G401 (cell line): ENCODE measurements around the gene GID8. TPM values are rescaled to one million over a fixed set of nuclear protein-coding genes. Genes with fewer than 3 reads are reported as not detected.

ENCODE experiments used
- DNase-seq: peaks from one replicate; pipeline ENCODE4 v3.0.0-alpha.2; 2015; ENCODE audit warnings: low spot score
- in situ Hi-C: cut with HindIII; loops from 2 replicates; pipeline ENCODE4 v1.10.0; 2016; ENCODE audit warnings: low sequenced_read_pairs, mixed read lengths
- total RNA-seq: library from RNA; depleted of rRNA; stranded (reverse); fragments of >200 nt; shearing (Covaris generic); gene quantifications from 2 replicates; pipeline ENCODE4 v1.2.3, GENCODE V29; 2014

The GID8 gene
- total RNA-seq, 1 experiment from 2014 or later: 49.2 TPM

DNA sequence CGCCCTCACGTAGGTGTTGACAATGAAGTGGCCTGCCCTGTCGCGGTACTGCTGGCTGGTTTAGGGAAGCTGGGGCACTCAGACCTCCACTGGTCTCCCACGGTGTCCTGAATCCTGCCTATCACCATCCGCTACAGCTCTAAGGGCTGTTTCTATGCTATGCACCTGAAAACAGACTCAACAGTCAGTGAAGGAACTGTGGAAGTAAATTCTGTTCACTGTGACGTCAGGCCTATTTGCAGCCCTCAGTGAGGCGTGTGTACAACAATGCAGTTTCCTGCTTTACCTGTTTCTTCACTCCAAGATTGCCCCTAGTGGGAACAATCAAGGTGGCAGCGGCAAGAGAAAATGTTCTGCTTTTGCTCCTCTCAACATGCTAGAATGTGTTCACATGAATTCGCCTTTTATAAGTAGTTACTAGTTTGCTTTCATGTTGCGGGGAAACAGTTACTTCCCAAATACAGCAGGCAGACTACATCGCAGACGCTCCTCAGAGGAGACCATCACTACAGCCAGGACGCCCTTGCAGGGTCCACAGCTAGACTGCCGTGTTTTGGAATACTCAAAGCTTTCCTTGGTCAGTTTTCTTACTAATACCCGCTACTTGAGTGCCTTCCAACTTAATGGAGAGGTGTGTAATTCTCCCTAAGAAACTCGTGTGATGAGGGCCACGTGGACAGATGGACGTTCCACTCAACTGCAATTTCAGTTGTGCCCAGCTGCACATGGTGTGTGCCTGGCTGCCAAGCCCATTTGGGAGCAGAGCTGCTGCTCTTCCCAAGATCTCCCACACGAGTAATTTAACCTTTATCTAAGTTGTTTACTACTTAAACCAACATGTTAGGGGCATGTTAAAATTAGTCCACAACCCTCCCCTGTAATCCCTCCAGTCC is 37.0 kb upstream of the GID8 start:
- in situ Hi-C loops: no loop called here
- peak; percentile 44 for DNase-seq

DNA sequence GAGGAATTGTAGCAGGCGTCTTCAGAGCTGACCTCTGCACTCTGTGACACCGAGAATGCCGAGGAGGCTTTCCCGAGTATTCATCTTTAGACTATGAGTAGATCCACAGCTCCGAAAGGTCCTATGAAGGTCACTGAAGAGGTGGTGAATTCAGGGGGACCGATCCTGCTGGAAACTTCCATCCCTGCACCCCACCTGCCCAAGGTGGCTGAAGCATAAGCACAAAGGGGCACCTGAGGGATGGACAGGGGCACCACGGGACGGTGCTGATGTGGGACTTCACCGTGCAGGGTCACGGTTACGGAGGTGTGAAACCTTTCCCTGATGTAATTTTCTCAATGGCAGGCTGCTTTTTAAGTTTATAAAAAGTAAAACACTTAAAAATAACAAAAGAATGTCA is 36.1 kb upstream of the GID8 start:
- in situ Hi-C loops: no loop called here
- DNase-seq: no peak

DNA sequence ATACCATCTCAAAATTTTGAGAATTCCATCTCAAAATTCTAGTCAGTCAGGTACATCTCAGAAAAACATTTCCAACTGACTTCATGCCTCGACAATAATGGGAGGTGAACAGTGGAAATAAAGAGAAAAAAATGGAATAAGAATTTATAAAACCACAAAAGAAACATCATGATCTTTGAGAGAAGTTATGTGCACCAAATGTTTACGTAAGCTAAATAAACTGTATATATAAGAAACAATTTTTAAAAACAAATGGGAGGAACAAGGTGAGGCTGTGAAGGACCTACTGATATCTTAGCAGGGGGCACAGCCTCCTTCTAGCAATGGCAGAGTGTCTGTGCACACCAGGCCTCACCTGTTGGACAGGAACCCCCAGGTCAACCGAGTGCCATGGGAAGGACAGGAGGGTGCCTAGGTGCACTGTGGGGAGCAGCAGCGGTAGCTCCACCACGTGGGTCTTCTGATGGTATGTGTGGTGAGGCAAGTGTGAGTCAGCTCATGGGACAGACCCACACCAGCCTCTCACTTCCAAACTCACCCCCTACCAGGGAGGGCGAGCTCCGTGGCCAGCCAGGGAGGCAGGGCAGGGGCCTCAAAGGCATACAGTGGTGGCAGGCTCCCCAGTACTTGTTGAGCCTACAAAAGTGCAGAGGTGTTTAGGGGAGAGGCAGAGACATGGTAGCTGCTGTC is 34.9 kb upstream of the GID8 start:
- in situ Hi-C loops: no loop called here

GRCh38 chr20:62905536-62906117 is 32.3 kb upstream of the GID8 start:
- DNase-seq: peak; percentile 87
- in situ Hi-C loops: no loop called here

More for the DNA sequence above, 34.9 kb upstream of the GID8 start:
- no peak for DNase-seq

GRCh38 chr20:62906209-62906608 is 31.7 kb upstream of the GID8 start:
- in situ Hi-C loops: no loop called here
- peak; percentile 97 for DNase-seq

- DNase-seq: no peak
- in situ Hi-C loops: no loop called here
Measured at GRCh38 chr20:62906647-62907375, 31.1 kb upstream of the GID8 start.

- DNase-seq: no peak
- in situ Hi-C loops: no loop called here
Measured at GRCh38 chr20:62907384-62908317, 30.3 kb upstream of the GID8 start.

GRCh38 chr20:62908971-62909791 is 28.8 kb upstream of the GID8 start:
- in situ Hi-C loops: no loop called here
- no peak for DNase-seq

DNA sequence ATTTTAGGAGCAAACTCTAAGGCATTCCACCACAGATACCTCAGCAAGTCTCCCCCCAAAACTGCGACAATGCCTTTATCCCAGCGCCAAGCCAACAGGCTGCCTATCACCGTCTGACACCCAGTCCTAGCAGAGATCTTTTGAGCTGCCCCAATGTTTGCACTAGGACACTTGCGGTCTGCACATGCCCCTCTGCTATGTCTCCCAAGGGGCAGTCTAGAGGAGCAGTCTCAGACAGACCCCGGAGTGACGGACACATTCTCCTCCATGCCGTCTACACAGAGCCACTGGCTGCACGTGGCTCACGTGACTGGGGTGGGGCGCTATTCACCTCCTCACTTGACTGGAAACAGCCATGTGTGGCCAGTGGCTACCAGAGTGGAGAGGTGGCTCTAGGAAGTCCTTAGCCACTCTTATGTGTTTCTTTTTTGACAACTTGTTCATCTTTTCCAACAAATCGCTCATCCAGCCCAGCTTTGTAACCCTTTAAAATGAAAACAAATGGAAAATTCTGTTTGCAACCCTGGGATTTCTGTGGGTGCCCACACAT is 27.7 kb upstream of the GID8 start:
- in situ Hi-C loops: no loop called here
- DNase-seq: no peak

- in situ Hi-C loops: no loop called here
- no peak for DNase-seq
Measured at GRCh38 chr20:62910777-62911497, 27.0 kb upstream of the GID8 start.

DNA sequence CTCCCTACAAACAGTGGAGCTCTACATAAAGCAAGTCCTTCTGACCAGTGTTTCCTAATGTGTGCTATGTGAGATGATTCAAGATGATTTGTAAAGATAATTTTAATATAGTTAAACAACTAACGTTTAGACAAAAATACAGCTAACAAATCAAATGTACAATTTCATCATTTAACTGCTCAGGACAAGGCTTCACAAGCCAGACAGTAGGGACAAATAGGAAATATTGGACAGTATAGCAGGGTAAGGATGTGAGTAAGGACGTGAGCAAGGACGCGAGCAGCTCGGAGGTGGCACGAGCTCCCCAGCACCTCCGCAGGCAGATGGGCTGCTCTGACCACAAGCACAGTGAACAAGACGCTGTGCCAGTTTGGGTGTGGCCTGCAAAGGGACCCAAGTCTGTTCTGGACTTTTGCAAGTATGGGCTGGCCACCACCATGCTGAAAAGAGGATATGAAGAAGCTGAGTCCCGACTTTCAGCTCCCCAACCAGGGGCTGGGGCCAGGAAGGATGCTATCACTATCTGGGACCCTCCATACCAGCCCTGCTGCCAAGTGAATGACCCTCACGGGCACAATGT is 26.2 kb upstream of the GID8 start:
- DNase-seq: no peak
- in situ Hi-C loops: no loop called here

GRCh38 chr20:62913043-62913630 is 24.8 kb upstream of the GID8 start:
- DNase-seq: no peak
- in situ Hi-C loops: no loop called here

DNA sequence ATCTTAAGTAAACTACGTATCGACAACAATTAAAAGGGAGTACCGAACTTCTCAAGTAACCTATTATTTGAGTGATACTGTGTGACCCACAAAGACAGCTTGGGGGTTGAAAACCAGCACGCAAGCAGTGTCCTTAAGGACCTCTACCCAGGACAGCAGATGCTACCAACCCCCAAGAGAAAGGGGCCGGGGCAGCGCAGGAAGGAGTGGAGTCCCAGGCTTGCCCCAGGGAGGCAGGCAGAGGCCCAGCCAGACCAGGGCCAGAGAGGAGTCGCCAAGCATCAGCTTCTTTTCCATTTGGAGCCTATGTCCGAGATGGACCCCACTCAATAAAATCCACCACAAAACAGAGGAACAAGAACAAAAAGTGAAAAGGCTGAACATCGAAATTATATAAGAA is 23.5 kb upstream of the GID8 start:
- in situ Hi-C loops: no loop called here
- DNase-seq: no peak

DNA sequence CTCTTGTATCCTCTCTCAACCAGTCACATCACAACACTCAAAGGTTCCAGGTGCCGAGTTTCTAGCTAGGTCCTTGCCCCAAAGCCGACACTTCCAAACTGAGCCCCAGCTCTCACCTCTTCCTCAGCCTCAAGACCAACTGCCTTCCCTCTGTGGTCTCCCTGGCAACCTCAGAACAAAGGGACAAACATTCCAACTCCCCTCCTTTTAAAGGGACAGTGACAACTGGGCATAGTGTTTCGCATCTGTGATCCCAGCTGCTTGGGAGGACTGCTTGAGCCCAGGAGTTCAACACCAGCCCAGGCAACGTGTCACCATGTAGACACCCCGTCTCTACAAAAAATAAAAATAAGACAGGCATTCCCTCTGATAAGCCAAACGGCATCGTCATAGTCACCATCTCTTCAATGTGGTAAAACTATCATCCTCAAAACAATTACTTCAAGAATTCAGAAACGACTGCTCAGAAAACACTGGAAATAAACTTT is 22.9 kb upstream of the GID8 start:
- in situ Hi-C loops: no loop called here
- peak; percentile 33 for DNase-seq

DNA sequence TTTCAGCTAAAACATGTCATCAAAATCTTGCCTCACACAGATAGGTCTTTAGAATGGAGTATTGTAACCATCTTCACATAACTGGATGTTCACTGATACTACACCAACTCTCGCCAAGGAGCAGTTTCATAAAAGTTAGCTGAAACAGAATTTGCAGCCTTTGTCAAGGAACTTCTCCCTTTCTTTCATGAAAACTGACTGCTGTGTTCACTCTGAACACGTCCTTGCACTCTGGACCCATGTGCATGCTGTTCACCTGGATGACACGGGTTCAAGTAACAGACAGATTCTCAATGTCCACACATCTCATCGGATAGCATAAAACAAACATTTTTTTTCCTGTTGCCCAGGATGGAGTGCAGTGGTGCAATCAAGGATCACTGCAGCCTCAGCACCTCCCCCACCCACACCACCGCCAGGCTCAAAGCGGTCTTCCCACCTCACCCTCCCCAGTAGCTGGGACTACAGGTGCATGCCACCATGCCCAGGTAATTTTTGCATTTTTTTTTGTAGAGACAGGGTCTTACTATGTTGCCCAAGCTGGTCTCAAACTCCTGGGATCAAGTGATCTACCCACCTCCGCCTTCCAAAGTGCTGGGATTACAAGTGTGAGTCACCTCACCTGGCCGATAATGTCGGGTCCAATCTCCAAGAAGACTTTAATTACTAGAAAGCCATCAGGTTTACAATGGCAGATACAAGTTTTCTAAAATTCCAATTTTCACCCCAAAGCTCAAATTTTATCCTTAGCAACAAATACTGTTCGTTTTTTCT is 21.1 kb upstream of the GID8 start:
- no peak for DNase-seq
- in situ Hi-C loops: no loop called here
